Measurements from ENCODE around the gene FYB1.
"Not testable (repeated sequence)": the region's sequence is repeated elsewhere in the genome, so short reads cannot be mapped to it uniquely, and the experiment has no call there.

The FYB1 gene

GRCh38 chr5:39186289-39186688 is 33.1 kb downstream of the FYB1 start:
- DNase-seq = no peak

DNA sequence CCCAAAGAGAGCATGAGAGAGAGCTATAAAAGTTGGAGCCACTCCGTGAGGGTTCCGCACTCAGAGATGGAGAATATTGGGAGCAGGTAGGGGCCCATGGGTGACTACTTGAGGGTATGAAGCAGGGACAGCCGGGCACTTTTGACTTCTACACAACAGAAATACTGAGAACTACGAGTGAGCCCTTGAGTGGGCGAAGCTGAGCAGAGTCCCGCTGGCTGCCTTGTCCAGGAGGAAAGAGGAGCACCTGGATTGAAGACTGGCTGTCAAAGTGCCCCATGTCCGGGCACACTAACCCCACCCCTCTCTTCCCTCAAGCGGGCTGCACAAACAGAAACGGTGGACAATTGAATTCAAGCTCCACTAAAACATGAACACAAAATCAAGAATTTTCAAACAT is 33.6 kb downstream of the FYB1 start:
- no peak for DNase-seq

GRCh38 chr5:39179561-39179960 is 39.8 kb downstream of the FYB1 start:
- not testable (repeated sequence) for DNase-seq

DNA sequence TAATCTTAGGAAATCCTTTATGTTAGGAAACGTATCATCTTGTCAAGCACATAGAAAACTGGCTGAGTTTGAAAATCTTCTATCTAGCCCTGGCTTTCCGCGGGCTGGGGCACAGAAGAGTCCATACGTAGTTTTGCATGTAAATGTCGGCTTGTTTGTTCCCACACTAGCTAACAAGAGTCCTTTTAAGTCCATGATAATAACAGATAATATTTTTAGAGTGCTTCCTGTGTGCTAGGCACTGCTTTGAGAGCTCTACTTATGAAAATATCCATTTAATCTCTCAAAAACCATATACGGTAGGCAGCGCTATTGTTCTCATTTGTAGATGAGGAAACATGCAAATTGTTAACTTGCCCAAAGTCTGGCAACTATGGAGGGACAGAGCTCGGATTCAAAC is 40.5 kb downstream of the FYB1 start:
- no peak for DNase-seq

DNA sequence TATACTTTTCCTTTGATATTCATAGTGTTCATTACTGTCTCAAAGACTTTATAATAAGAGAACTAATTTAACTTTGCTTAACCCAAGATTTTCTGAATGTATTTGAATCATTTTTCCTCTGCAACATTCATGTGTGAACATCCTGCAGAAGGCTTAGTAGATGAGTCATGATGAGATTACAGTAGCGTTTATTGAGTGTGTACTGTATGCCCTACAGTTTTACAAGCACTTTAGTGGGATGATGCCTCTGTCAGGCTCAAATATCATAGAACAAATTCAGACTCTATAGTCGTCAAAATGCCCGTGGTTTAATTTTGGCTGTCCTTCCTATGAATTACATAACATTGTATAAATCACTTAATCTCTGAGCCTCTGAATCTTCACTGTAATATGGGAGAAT is 41.2 kb downstream of the FYB1 start:
- DNase-seq = peak in 1 of 2 experiments; percentile 48

- peak; percentile 87 to 91 for DNase-seq
These were observed 41.8 kb downstream of the FYB1 start for GRCh38 chr5:39177631-39177964.

DNA sequence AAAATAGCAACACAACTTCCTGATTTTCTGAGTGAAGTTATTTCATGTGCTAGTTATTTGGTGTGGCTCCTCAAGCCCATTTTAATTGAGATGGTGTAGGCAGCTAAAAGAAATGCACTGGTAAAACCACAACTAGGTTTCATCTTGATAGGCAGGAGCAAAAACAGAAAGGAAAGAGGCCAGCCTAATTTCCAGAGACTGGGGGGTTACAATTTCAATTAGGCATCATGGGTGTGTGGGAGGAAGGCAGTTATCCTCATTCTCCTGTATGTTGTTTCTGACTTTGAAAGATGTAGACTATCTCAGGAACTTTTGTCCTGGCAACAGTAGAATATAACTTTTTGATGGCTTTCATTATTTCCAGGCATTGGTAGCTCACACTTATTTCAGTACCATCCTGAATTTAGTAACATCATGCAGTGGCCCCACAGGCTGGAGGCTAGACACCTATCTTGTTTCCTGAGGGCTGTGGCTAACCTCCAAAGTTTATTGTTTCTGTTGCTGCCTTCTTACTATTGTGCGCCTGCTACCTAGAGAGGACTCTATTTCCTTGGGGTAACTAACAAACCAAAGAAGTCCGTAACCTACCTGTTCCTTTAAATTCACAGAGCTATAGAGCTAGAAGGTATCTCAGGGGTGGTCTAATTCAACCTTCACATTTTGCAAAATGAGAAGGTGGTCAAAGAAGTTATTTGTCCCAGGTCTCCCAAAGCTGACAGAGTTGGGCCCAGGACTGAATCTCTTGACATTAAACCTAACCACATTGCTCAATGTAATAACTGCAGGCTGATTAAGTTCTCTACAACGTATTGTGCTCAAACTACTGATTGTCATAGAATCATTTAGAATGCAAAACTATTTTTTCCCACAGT is 42.4 kb downstream of the FYB1 start:
- DNase-seq = peak; percentile 44 to 50

DNA sequence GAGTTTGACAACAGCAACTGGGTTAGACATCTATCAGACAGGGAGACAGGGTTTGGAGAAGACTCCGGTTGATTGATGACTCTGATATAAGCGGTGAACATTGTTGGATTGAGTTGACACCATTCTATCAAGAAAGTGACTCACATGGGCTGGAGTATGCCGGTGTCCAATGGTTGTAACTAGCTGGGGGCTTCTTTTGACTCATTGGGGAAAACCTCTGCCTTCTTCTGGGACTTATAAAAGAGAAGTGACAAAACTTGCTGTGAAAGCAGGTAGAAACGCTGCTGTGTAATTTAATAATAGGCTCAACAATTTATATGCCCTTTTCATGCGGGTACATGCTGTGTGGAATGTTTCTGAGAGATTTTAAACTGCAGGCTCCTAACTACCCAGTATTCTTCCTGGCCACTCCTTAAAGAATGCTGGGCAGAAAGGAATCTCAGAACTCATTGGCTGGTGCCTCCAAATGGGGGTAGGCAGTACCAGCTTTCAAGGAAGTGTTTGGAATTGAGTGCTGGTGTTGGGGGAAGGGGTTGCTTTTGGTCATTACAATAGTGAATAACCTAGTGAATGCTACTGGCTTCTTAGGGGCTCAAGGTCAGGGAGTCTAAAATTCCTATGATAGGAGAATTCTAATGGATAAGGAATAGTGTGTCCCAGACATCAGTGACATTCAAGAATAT is 43.9 kb downstream of the FYB1 start:
- no peak for DNase-seq

- DNase-seq = no peak
These were observed 46.3 kb downstream of the FYB1 start for GRCh38 chr5:39173069-39173468.

GRCh38 chr5:39172593-39172992 is 46.8 kb downstream of the FYB1 start:
- DNase-seq = no peak

GRCh38 chr5:39171647-39172046 is 47.7 kb downstream of the FYB1 start:
- DNase-seq = no peak

GRCh38 chr5:39169081-39169480 is 50.3 kb downstream of the FYB1 start:
- DNase-seq = no peak

DNA sequence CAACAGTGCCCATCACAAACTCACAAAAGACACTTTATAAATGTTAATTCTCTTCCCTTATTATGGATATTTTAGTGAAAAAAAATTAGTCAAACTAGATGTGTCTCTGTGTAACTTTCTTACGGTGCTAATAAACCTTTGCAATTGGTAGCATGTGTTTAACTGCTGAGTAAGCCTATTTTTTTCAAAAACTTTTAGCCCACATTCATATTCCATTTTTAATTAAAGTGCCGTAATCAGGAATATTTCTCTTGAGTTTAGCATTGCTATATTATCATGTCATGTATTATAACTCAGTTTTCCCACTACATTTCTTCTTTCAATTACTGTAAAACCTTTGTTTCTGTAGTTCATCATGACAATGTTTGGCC is 51.4 kb downstream of the FYB1 start:
- no peak for DNase-seq

DNA sequence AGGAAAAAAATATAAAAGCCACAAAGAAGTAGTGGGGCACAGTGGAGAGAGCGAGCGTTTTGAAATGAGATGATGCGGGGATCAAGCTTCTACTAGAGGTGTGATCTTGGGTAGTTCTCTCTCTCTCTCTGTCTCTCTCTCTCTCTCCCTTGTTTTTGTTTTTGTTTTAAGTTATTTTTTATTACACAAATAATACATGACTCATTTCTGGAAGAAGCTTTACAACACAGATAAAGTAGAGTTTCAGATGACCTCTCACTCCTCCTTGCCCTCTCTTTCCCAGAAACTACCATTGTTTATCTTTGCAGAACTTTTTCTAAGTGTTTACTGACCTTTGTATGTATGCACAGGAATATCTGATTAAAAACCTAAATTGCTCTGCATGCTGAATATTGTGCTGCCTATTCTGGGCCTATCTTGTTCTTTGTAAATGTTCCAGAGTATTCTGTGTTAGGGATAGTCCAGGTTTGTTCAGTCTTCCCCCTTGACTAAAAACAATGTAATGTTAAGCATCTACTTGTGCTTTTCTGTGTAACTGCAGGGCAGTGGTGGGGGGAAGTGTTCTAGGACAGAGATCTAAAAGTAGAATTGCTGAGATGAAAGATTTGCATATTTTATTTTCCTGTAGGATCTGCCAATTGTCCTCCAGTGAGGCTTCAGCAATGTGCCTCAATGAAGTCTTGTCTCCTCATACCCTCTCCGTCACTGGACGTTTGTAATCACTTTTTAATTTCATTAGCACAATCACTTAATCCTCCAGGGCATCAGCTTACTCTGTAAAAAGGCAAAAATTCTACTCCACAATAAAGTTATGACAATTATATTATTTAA is 52.0 kb downstream of the FYB1 start:
- DNase-seq = no peak

- no peak for DNase-seq
These were observed 54.6 kb downstream of the FYB1 start for GRCh38 chr5:39164529-39165402.

DNA sequence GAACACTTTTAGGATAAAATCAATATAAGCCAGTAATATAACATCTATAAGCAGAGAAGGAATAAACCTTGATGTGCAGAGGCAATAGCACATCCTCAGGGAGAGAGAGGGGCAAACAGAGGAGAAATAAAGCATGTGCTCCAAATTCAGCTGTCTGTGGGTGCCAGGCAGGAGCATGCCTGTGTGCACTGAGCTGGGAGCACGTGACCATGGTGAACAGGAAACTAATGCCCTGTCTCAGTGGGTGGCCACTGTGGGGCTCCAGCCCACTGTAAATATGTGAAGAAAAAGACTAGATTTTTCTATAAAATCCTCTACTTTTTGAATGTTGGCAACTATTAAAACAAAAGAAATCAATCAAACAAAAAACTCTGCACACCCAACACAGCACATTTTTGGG is 55.3 kb downstream of the FYB1 start:
- DNase-seq = no peak

GRCh38 chr5:39161578-39161977 is 57.8 kb downstream of the FYB1 start:
- no peak for DNase-seq

GRCh38 chr5:39160576-39161213 is 58.7 kb downstream of the FYB1 start:
- DNase-seq = no peak

DNA sequence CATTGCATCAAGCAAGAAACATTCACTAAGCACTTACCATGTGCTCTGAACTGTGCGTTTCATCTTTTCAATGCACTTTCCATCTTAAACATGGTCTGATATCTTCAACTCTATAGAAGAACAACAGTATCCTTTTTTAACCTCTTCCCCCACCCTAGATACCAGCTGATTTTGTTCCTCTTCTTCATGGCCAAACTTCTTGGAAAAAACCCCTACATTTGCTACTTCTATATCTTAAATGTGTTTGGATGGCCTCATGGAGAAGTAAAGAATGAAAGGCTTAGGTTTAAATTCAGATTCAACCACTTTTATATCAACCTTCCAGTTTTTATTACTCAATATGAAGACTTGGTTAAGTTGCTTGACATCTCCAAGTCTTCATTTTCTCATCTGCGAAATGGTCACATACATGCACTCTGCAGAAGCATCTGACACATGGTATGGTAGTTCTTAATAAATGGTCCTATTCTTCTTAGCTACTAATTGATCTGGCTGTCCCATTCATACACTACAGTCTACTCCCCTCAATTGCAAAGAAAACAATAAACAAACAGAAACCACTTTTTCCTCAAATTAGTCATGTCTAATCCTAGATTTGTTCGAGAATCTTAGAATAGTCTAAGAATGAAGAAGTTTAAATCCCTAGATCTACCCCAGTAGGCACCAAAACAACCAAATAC is 59.4 kb downstream of the FYB1 start:
- no peak for DNase-seq

DNA sequence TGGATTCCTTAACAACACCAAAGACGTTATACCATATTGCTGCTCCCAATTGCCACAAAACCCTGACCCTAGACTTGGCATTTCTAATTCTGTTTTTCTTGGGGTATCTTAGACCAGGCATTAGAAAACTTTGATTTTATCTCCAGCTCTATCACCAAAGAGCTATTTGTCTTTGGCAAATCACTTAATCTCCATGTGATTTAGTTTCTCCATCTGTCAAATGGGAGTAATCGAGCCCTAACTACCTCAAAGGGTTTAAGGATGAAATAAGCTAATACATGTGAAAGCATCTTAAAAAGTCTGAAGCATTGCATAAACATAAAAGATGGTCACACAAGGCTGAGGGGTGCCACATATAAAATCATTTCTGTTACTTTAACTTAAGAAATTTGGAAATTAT is 60.6 kb downstream of the FYB1 start:
- no peak for DNase-seq

- no peak for DNase-seq
These were observed 61.2 kb downstream of the FYB1 start for GRCh38 chr5:39158127-39158593.
